Parathyroid adenoma (tissue), 2 donors: ENCODE results near the gene GNAS-AS1.

ENCODE experiments used
- H2AFZ ChIP-seq: fragments of 300-600 bp; sonication (generic); one replicate; pipeline ENCODE4 v1.7.0; 2017; ENCODE audit warnings: antibody characterized with exemption, mild to moderate bottlenecking
- H3K27ac ChIP-seq: fragments of 300-600 bp; sonication (generic); one replicate; pipeline ENCODE4 v1.7.0; 2017
- H3K27me3 ChIP-seq: fragments of 300-600 bp; sonication (generic); one replicate; pipeline ENCODE4 v1.7.0; 2017; ENCODE audit warnings: low read length; ENCODE audit not compliant: control insufficient read depth, insufficient read depth
- H3K36me3 ChIP-seq: fragments of 300-600 bp; sonication (generic); one replicate; pipeline ENCODE4 v1.7.0; 2017; ENCODE audit warnings: low read length; ENCODE audit not compliant: control insufficient read depth, insufficient read depth
- H3K4me1 ChIP-seq: fragments of 300-600 bp; sonication (generic); one replicate; pipeline ENCODE4 v1.7.0; 2017; ENCODE audit warnings: control low read depth
- H3K4me2 ChIP-seq: fragments of 300-600 bp; sonication (generic); one replicate; pipeline ENCODE4 v1.7.0; 2017; ENCODE audit warnings: low read length
- H3K4me3 ChIP-seq: fragments of 300-600 bp; sonication (generic); one replicate; pipeline ENCODE4 v1.7.0; 2017; ENCODE audit warnings: low read depth, low read length
- H3K79me2 ChIP-seq: fragments of 300-600 bp; sonication (generic); one replicate; pipeline ENCODE4 v1.7.0; 2017; ENCODE audit warnings: control low read depth
- H3K9ac ChIP-seq: fragments of 300-600 bp; sonication (generic); one replicate; pipeline ENCODE4 v1.7.0; 2017; ENCODE audit warnings: mild to moderate bottlenecking
- H3K9me3 ChIP-seq: fragments of 300-600 bp; sonication (generic); one replicate; pipeline ENCODE4 v1.7.0; 2017; ENCODE audit warnings: low read length; ENCODE audit not compliant: control insufficient read depth
- TF ChIP-seq, protein P1 (sequence below): fragments of 300-600 bp; sonication (generic); IDR thresholded peaks from one replicate; pipeline ENCODE4 v1.7.0; 2017; ENCODE audit warnings: antibody characterized with exemption, mild to moderate bottlenecking
- donor health status: primary hyperparathyroidism.

GNAS-AS1 gene

DNA sequence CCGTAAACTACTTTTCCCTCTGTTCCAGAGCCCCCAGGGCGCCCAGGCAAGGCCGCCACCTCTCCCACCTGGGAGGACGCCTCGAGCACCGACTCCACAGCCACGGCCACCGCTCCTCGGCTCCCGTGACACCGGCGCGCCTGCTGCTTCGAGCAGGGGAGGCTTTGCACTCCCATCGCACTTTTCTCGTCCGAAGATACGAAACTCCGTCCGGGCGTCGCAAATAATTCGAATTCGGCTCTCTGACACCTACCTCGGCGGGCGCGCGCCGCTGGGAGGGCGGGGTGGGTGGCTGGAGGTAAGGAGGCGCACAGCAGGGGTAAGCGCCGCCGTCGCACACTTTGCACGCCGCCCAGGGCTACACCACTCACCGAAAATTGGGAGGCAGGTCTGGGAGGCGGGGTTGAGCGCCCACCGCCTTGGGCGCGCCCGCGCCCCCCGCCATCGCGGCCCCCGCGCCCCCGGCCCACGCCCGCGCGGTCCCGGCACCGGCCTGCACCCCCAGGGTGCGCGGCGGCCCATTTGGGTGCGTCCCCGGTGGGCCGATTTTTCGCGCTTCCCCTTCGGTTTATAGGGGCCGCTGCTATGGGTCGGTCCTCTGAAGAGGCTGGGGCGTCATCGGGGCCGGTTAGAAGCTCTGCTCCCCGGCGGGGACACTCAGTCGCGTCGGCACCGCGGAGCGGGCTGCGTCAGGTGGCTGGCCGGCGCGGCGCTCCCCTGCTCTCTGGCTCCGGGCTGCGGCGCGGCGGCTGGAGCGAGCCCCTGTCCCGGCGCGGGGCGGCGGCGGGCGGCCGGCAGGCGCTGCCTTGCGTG is 38.0 kb upstream of the GNAS-AS1 start:
- Histone ChIP-seq H3K27ac (peak overlapping the region; percentile 89), H2AFZ (peak overlapping the region; percentile 95), H3K27me3 (no peaks in the 10 kb centered on the region), H3K4me1 (peaks cover 6% of the 10 kb centered on the region), H3K4me2 (peak overlapping the region; percentile 67), H3K79me2 (peaks cover 13% of the 10 kb centered on the region), H3K36me3 (no peaks in the 10 kb centered on the region), H3K9ac (peak overlapping the region; percentile 42), H3K4me3 (peak overlapping the region; percentile 64), H3K9me3 (no peaks in the 10 kb centered on the region)
- TF ChIP-seq, protein P1, sequence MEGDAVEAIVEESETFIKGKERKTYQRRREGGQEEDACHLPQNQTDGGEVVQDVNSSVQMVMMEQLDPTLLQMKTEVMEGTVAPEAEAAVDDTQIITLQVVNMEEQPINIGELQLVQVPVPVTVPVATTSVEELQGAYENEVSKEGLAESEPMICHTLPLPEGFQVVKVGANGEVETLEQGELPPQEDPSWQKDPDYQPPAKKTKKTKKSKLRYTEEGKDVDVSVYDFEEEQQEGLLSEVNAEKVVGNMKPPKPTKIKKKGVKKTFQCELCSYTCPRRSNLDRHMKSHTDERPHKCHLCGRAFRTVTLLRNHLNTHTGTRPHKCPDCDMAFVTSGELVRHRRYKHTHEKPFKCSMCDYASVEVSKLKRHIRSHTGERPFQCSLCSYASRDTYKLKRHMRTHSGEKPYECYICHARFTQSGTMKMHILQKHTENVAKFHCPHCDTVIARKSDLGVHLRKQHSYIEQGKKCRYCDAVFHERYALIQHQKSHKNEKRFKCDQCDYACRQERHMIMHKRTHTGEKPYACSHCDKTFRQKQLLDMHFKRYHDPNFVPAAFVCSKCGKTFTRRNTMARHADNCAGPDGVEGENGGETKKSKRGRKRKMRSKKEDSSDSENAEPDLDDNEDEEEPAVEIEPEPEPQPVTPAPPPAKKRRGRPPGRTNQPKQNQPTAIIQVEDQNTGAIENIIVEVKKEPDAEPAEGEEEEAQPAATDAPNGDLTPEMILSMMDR = no peak

DNA sequence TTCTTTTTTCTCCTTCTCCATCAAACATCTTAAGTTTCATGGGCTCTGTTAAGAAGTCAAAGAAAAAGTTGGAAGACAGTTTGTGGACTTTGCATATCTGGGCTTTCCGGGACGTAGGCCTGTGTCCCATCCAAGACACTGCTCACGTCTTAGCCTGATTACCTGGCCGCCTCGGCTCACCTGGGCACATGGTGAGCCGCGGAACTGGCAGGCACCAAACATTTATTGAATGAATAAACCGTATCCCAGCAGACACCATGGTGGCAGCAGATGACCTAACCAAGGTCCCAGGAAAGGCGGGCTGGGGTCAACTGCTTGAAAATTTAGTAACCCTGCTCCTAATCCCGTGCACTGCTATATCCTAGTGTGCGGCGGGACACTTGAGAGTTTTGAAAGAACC is 37.4 kb upstream of the GNAS-AS1 start:
- no peaks in the 10 kb centered on the region for H3K36me3 ChIP-seq
- TF ChIP-seq, protein P1 = no peak
- peak overlapping the region; percentile 77 for H3K27ac ChIP-seq
- no peaks in the 10 kb centered on the region for H3K4me1 ChIP-seq
- peak overlapping the region; percentile 42 for H3K9ac ChIP-seq
- H3K4me2 ChIP-seq = peak overlapping the region; percentile 67
- H3K9me3 ChIP-seq = no peaks in the 10 kb centered on the region
- H3K27me3 ChIP-seq = no peaks in the 10 kb centered on the region
- H3K79me2 ChIP-seq = peaks cover 7% of the 10 kb centered on the region
- H3K4me3 ChIP-seq = peak overlapping the region; percentile 64
- H2AFZ ChIP-seq = peak overlapping the region; percentile 95

DNA sequence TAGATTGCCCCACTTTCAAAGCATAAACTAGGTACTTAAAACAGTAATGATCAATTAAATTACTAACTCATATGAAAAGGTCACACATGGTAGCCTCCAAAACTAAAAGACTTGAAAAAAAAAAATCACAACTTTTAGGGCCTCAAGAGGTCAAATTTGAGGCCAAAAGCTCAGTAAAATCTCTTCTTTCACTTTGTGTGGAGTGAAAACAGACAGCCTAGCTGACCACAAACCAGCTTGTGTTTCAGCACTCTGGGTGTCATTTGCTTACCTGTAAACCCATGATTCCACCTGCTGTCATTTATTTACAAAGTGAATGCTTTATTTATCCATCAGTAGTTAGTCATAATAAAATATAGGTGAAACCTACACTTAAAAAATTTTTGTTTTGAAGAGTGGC is 35.8 kb upstream of the GNAS-AS1 start:
- Histone ChIP-seq H3K4me1 (no peaks in the 10 kb centered on the region), H3K9ac (no peak overlapping the region), H3K9me3 (no peaks in the 10 kb centered on the region), H3K27ac (no peak overlapping the region), H2AFZ (no peak overlapping the region), H3K27me3 (no peaks in the 10 kb centered on the region), H3K36me3 (no peaks in the 10 kb centered on the region), H3K4me3 (no peak overlapping the region), H3K4me2 (no peak overlapping the region), H3K79me2 (no peaks in the 10 kb centered on the region)
- TF ChIP-seq, protein P1 = no peak

GRCh38 chr20:58884966-58885365 is 34.3 kb upstream of the GNAS-AS1 start:
- H3K9me3 ChIP-seq = no peaks in the 10 kb centered on the region
- no peak overlapping the region for H3K9ac ChIP-seq
- no peak overlapping the region for H3K4me2 ChIP-seq

More at GRCh38 chr20:58884966-58885365, 34.3 kb upstream of the GNAS-AS1 start:
- no peaks in the 10 kb centered on the region for H3K79me2 ChIP-seq
- H3K27ac ChIP-seq = no peak overlapping the region
- TF ChIP-seq, protein P1 = no peak
- H2AFZ ChIP-seq = no peak overlapping the region
- H3K4me1 ChIP-seq = no peaks in the 10 kb centered on the region
- H3K27me3 ChIP-seq = no peaks in the 10 kb centered on the region
- no peak overlapping the region for H3K4me3 ChIP-seq
- no peaks in the 10 kb centered on the region for H3K36me3 ChIP-seq
